Measurements from ENCODE around the gene RDH11. TPM values are rescaled to one million over a fixed set of nuclear protein-coding genes. Genes with fewer than 3 reads are reported as not detected.

Gene RDH11
- total RNA-seq, 4 donors from 2014 or later, result 35.6 to 74.6 (median 48.0) TPM

GRCh38 chr14:67694791-67695393 is 672 bp downstream of the RDH11 start:
- no peak for DNase-seq
- peak overlapping the region; percentile 78 to 91 (median 90) for H3K4me3 ChIP-seq
- WGBS, 2 donors, result 0 to 1% methylated on average over 16 to 21 of the region's 21 CpGs
- peaks cover 0 to 33% (median 8%) of the 10 kb centered on the region in 3 donors for H3K4me1 ChIP-seq
- intact Hi-C loops (cut with DNase I), result no loop called here
- no peaks in the 10 kb centered on the region for H3K27me3 ChIP-seq
- H3K36me3 ChIP-seq, result peaks cover 3 to 27% (median 10%) of the 10 kb centered on the region in 3 donors
- H3K9me3 ChIP-seq, result no peaks in the 10 kb centered on the region
- peak in 3 of 4 donors; percentile 33 to 41 (median 35) for TF ChIP-seq POLR2A (IDR thresholded peaks at IDR 0.05)
- TF ChIP-seq CTCF (IDR thresholded peaks at IDR 0.05), result no peak
- H3K27ac ChIP-seq, result peak overlapping the region; percentile 80 to 96 (median 92)

- DNase-seq, result no peak
- peaks cover 14 to 75% (median 22%) of the 10 kb centered on the region in 3 donors for H3K36me3 ChIP-seq
- intact Hi-C loops (cut with DNase I), result no loop called here
- WGBS, 2 donors, result 82 to 93% methylated on average over 3 to 4 of the region's 4 CpGs
- no peak overlapping the region for H3K4me3 ChIP-seq
- H3K27me3 ChIP-seq, result no peaks in the 10 kb centered on the region
- peaks cover 0 to 22% (median 8%) of the 10 kb centered on the region in 3 donors for H3K4me1 ChIP-seq
- no peak for TF ChIP-seq CTCF (IDR thresholded peaks at IDR 0.05)
- no peak for TF ChIP-seq POLR2A (IDR thresholded peaks at IDR 0.05)
- no peaks in the 10 kb centered on the region for H3K9me3 ChIP-seq
- no peak overlapping the region for H3K27ac ChIP-seq
Observed at GRCh38 chr14:67690011-67690410, 5.6 kb downstream of the RDH11 start.

- Histone ChIP-seq H3K27me3 (no peaks in the 10 kb centered on the region), H3K4me3 (no peak overlapping the region), H3K27ac (no peak overlapping the region), H3K36me3 (peaks cover 2 to 95% (median 3%) of the 10 kb centered on the region in 3 donors), H3K4me1 (peaks cover 0 to 7% (median 0%) of the 10 kb centered on the region in 3 donors), H3K9me3 (no peaks in the 10 kb centered on the region)
- TF ChIP-seq CTCF (IDR thresholded peaks at IDR 0.05), result no peak
- TF ChIP-seq POLR2A (IDR thresholded peaks at IDR 0.05), result no peak
- intact Hi-C loops (cut with DNase I), result no loop called here
- no peak for DNase-seq
Observed at GRCh38 chr14:67683842-67684241, 11.7 kb downstream of the RDH11 start.

- H3K27ac ChIP-seq, result no peak overlapping the region
- H3K27me3 ChIP-seq, result no peaks in the 10 kb centered on the region
- no peak for DNase-seq
- 75 to 83% methylated on average over 1 to 2 of the region's 2 CpGs for WGBS, 2 donors
- no peaks in the 10 kb centered on the region for H3K9me3 ChIP-seq
- peaks cover 0 to 81% (median 2%) of the 10 kb centered on the region in 3 donors for H3K36me3 ChIP-seq
- peaks cover 0 to 7% (median 0%) of the 10 kb centered on the region in 3 donors for H3K4me1 ChIP-seq
- H3K4me3 ChIP-seq, result no peak overlapping the region
- TF ChIP-seq CTCF (IDR thresholded peaks at IDR 0.05), result no peak
- TF ChIP-seq POLR2A (IDR thresholded peaks at IDR 0.05), result no peak
- intact Hi-C loops (cut with DNase I), result no loop called here
Observed at GRCh38 chr14:67680941-67681340, 14.6 kb downstream of the RDH11 start.

- peaks cover 3 to 15% (median 4%) of the 10 kb centered on the region in 3 donors for H3K4me1 ChIP-seq
- peak overlapping the region in 2 of 4 donors; percentile 18 to 27 for H3K27ac ChIP-seq
- DNase-seq, result no peak
- WGBS, 2 donors, result 82 to 87% methylated on average over 3 of the region's 3 CpGs
- no peaks in the 10 kb centered on the region for H3K9me3 ChIP-seq
- intact Hi-C loops (cut with DNase I), result no loop called here
- no peaks in the 10 kb centered on the region for H3K27me3 ChIP-seq
- peaks cover 0 to 73% (median 2%) of the 10 kb centered on the region in 3 donors for H3K36me3 ChIP-seq
- no peak overlapping the region for H3K4me3 ChIP-seq
- no peak for TF ChIP-seq CTCF (IDR thresholded peaks at IDR 0.05)
- TF ChIP-seq POLR2A (IDR thresholded peaks at IDR 0.05), result no peak
Observed at GRCh38 chr14:67680121-67680602, 15.4 kb downstream of the RDH11 start.

Measured in esophagus squamous epithelium (tissue), 5 donors.